GM12891 (cell line): ENCODE data around the gene DHDH. TPM values are rescaled to one million over a fixed set of nuclear protein-coding genes. Genes with fewer than 3 reads are reported as not detected.
A peak's percentile ranks its signal among the peaks of the same experiment; 100 is the strongest.
"Not testable (repeated sequence)": the region's sequence is repeated elsewhere in the genome, so short reads cannot be mapped to it uniquely, and the experiment has no call there.

ENCODE experiments used
- DNase-seq: peaks from one replicate; pipeline ENCODE4 v3.0.0; 2011; ENCODE audit warnings: low spot score; ENCODE audit not compliant: insufficient read length
- FAIRE-seq: peaks from 2 replicates; lab custom pipeline; 2011; peaks lifted over from hg19 to GRCh38; lab: Jason Lieb, UNC
- PAX5 ChIP-seq: IDR thresholded peaks from 2 replicates; pipeline ENCODE4 v1.6.1; 2011; ENCODE audit warnings: low read length, moderate library complexity, mild to moderate bottlenecking; ENCODE audit not compliant: insufficient read depth, severe bottlenecking
- POLR2A ChIP-seq: IDR thresholded peaks from 2 replicates; pipeline ENCODE4 v1.6.1; 2011; ENCODE audit warnings: low read depth, low read length, control low read depth
- POLR2AphosphoS5 ChIP-seq: IDR thresholded peaks from 2 replicates; pipeline ENCODE4 v1.6.1; 2011; ENCODE audit warnings: low read depth, low read length, control low read depth
- POU2F2 ChIP-seq: IDR thresholded peaks from 2 replicates; pipeline ENCODE4 v1.6.1; 2011; ENCODE audit warnings: low read depth, mild to moderate bottlenecking, control low read depth, low read length, moderate library complexity
- SPI1 ChIP-seq: IDR thresholded peaks from 2 replicates; pipeline ENCODE4 v1.6.1; 2011; ENCODE audit warnings: low read depth, low read length, control low read depth
- TAF1 ChIP-seq: IDR thresholded peaks from 2 replicates; pipeline ENCODE4 v1.6.1; 2011; ENCODE audit warnings: low read depth, low read length, control low read depth
- polyA plus RNA-seq: library from polyadenylated mRNA; unstranded; fragments of >200 nt; gene quantifications from one replicate; pipeline ENCODE4 v1.2.1, GENCODE V29; 2012; ENCODE audit warnings: low read depth, missing spikeins, inconsistent platforms; ENCODE audit not compliant: missing spikeins

The DHDH gene
- 0.71 TPM for polyA plus RNA-seq

DNA sequence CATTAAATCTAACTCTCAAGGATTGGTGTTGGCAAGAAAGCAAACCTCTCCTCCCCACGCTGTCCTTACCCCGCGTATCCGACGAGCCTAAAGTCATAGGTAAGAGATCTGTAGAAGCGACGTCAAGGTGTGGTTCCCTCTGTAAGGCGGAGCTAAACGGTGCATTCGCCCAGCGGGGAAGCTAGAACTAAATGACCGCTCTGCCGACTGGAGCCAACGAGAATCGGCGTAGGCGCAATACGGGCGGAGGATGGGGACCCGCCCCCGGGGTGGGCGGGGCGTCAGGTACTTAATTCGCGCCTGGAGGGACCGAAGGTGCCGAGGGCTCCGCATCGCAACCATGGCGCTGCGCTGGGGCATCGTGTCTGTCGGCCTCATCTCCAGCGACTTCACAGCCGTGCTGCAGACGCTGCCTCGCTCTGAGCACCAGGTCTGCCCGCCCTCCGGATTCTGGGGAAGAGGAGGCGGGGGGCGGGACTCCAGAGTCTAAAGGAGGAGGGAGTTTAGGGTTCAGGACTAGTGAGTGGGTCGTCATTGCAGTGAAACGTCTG is at the start of gene DHDH:
Gene DHDH, plus strand, starts transcription at position 318 of the 551 bp plus-strand sequence. Its CDS starts 23 bp downstream, at position 341.
- no peak for TF ChIP-seq POLR2AphosphoS5
- peak; percentile 18; the same call in 1 of the 2 replicates for TF ChIP-seq POU2F2
- no peak for TF ChIP-seq SPI1
- FAIRE-seq (peak; percentile 87), DNase-seq (peak; percentile 71)

DNA sequence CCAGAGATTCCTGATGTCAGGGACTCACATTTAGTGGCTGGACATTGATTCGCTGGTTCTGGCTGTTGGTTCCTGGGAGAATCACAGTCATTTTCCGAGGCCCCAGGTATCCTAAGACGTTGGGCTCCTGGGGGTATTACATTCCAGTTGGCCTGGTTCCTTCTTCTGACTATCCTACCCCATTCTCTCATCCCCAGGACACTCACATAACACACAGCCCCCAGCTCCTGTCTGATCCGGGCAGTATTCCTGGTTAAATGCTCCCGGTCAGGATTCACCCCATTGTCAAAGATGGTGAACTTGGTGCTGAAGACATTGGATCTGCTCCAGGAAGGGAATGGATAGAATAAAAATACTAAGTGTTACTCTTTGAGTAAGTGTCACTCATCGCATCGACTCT is 49.8 kb upstream of the DHDH start:
- no peak for DNase-seq
- FAIRE-seq = no peak
- no peak for TF ChIP-seq TAF1
- TF ChIP-seq POLR2AphosphoS5 = no peak
- no peak for TF ChIP-seq POLR2A
- TF ChIP-seq PAX5 = no peak
- TF ChIP-seq POU2F2 = no peak
- TF ChIP-seq SPI1 = no peak

DNA sequence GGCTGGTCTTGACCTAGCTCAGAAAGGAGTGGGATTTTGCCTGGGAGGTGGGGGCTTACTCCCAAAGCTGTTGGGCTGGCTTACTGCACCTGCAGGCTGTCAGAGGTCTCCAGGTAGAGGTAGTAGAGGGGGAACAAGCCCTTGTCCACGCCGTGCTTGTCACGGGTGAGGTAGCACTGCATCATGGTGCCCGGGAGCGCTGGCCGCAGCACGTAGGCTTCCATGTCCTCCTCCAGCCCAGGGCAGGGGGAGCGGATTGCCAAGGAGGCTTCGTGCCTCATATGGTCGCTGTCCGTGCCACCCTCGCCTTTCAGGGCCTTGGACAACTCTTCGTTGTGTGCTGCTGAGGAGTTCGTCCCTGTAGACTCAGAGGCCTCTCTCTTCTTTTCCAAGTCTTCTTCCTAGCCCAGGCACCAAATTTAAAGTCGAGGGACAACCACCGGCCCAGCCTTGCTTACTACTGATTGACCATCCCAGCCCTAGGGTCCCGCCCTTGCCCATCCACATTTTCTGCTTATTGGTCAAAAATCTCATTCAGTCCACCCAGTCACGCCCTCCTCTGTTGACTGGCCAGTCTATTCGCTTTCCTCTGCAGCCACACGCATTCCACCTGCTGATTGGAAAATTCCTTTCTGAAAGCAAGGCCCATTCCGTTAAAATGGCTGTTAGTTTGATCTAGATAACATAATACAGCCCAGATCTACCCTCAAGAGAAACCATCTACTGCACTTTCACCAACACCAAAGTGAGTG is 45.5 kb upstream of the DHDH start:
- DNase-seq = no peak
- TF ChIP-seq POLR2A (no peak), TAF1 (no peak), POLR2AphosphoS5 (no peak), SPI1 (no peak), PAX5 (no peak)
- FAIRE-seq = no peak

DNA sequence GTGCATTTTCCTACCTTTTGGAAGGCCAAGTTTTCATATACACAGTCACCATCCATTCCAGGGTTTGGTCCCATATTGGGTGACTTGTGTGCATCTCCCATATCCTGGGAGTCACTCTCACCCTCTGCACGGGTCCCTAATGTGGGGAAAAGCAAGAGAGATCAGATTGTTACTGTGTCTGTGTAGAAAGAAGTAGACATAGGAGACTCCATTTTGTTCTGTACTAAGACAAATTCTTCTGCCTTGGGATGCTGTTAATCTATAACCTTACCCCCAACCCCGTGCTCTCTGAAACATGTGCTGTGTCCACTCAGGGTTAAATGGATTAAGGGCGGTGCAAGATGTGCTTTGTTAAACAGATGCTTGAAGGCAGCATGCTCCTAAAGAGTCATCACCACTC is 44.0 kb upstream of the DHDH start:
- FAIRE-seq, DNase-seq: not testable (repeated sequence)

DNA sequence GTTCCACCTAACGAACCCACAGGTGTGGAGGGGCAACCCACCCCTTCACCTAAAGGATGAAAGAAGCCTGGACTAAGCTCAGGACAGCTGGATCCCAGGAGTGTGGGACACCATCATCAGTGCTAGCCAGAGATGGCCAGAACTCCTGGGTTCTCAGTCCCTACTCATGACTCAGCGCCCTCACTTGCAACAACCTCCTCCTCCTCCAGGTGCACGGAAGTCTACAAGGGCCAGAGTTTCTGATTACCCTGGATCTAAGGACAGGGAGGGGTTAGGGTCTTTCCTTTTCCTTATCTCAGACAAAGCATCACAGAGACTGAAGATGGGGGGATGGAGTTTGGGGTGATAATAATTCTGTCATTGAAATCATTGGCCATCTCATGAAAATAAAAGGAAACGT is 42.9 kb upstream of the DHDH start:
- no peak for DNase-seq
- TF ChIP-seq POLR2AphosphoS5 = no peak
- no peak for TF ChIP-seq POU2F2
- no peak for TF ChIP-seq POLR2A
- TF ChIP-seq PAX5 = no peak
- no peak for TF ChIP-seq TAF1
- no peak for TF ChIP-seq SPI1
- FAIRE-seq = no peak

DNA sequence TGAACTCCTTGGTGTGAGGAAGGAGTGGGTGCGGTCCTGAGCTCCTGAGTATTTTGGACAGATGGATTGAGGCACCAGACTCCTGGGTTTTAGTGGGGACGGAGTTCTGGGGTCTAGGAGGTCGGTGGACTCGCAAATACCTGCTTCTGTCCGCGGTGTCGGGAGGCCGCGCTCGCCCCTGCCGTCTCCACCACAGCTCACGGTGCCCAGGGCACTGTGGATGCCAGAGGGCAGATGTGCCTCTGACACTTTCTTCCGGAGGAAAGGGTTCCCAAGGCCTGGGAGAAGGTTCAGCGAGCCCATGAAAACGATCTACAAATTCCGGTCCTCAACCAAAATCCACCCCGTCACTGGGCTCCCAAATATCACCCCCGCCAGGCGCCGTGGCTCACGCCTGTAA is 38.3 kb upstream of the DHDH start:
- no peak for FAIRE-seq
- TF ChIP-seq POLR2A = no peak
- no peak for TF ChIP-seq POU2F2
- TF ChIP-seq SPI1 = no peak
- no peak for TF ChIP-seq TAF1
- no peak for TF ChIP-seq POLR2AphosphoS5
- TF ChIP-seq PAX5 = no peak

DNA sequence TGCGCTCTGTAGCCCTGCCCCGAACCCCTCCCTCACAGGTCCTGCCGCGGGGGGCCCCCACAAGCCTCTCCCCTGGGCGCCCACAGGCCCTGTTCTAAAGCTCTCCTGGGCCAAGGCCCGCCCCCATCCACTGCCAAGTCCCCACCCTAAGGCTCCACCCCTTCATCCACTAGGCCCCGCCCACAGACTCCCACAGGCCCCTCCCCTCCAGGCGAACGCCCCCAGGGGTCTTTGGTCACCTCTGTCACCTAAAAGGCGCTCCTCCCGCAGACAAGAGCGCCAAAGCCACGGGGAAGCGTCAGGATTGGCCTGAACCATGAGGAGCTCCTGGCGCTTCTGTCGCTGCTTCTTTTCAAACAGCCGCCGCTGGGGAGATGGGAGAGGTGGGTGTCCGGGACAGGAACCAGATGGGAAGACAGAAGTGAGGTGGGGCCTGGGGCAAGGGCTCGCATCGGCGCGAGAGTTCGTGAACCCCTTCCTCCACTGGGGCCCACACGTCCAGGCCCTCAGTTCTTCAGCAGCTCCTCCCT is 37.2 kb upstream of the DHDH start:
- no peak for FAIRE-seq

More for the DNA sequence above, 38.3 kb upstream of the DHDH start:
- DNase-seq = no peak

DNA sequence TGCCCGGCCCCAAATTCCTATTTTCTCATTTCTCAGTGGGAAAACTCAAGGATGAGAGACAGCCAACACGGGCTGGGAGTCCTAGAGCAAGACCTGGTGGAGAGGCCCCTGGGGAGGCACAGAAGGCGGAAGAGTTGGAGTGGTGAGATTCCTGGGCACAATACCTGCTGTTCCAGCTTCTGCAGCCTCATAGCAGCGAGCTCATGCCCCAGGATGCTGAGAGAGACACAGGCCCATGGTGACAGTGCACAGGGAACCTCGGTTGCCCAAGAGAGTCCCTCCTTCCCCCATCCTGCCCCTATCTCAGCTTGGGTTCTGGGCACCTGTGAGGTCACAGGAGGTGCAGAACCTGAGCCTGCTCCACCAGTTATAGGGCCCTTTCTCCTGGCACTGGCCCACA is 36.3 kb upstream of the DHDH start:
- FAIRE-seq (no peak), DNase-seq (no peak)
- TF ChIP-seq POU2F2 = no peak
- TF ChIP-seq PAX5 = no peak
- TF ChIP-seq TAF1 = no peak
- no peak for TF ChIP-seq POLR2A

More for the DNA sequence above, 37.2 kb upstream of the DHDH start:
- no peak for TF ChIP-seq POU2F2
- no peak for TF ChIP-seq SPI1
- TF ChIP-seq PAX5 = no peak
- TF ChIP-seq TAF1 = no peak
- TF ChIP-seq POLR2AphosphoS5 = no peak
- TF ChIP-seq POLR2A = no peak
- DNase-seq = no peak

DNA sequence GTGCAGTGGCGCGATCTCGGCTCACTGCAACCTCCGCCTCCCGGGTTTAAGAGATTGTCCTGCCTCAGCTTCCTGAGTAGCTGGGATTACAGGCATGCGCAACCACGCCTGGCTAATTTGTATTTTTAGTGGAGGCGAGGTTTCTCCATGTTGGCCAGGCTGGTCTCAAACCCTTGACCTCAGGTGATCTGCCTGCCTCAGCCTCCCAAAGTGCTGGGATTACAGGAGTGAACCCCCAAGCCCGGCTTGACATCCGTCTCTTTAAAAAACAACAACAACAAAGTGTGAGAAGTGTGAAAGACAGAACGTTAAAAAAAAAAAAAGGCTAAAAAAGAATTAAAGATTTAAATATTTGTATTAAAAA is 34.1 kb upstream of the DHDH start:
- FAIRE-seq, DNase-seq: not testable (repeated sequence)

DNA sequence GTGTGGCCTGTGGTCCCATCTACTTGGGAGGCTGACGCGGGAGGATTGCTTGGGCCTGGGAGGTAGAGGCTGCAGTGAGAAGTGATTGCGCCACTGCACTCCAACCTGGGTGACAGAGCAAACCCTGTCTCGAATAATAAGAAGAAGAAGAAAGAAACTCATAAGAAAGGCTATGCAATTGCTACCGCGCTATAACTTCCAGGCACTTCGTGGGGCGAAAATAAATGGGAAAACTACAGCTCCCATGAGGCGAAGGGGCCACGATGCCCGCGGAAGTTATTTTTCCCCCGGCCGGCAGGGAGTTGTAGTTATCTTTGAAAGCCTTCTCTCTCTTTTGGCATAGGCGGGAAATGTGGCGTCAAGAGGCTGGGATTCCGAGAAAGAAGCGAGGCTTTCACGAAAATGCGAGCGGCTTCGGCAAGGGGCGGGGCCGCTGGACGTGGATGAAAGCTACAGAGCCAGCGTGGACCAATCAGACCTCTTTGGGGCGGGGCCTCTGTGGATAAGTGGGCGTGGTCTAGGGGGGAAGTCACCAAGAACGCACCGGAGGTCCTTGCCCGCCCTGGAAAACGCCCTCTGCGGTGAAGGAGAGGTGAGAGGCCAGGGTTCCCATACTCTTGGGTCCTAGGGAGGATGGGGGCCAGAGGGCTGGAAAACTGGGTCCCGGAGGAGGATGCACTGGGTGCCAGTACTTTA is 33.6 kb upstream of the DHDH start, which contains the start of gene NUCB1:
Gene NUCB1, plus strand, starts transcription at position 532 of the 696 bp plus-strand sequence. CDS start 485 bp downstream, outside the sequence.
- no peak for TF ChIP-seq TAF1
- TF ChIP-seq POLR2AphosphoS5 = no peak
- TF ChIP-seq POLR2A = no peak
- TF ChIP-seq SPI1 = peak; percentile 80
- FAIRE-seq (peak; percentile 99), DNase-seq (peak; percentile 97)
